Activated CD8-positive, alpha-beta T cell treated with anti-CD3 and anti-CD28 coated beads for 36 hours (primary cell): Measurements from ENCODE around the gene TMEM14B. TPM values are rescaled to one million over a fixed set of nuclear protein-coding genes. Genes with fewer than 3 reads are reported as not detected.

Experiments used
- total RNA-seq, 2 experiments: library from RNA; stranded (reverse); gene quantifications; one replicate each; pipeline ENCODE4 v1.2.3, GENCODE V29; 2021

Gene TMEM14B
- total RNA-seq, 2 experiments from 2014 or later: 92.1 to 94.2 TPM

Other genes with a start within 250 kb of the TMEM14B start
- 1 to 10 TPM; 2.3 to 2.7 TPM for gene GCNT2, start 226.5 kb upstream of the TMEM14B start, total RNA-seq
- 1 to 10 TPM; 2.6 to 3.3 TPM for gene C6orf52, start 53.2 kb upstream of the TMEM14B start, total RNA-seq
- gene PAK1IP1, start 52.8 kb upstream of the TMEM14B start, total RNA-seq: 10 to 100 TPM; 34.2 to 35.5 TPM
- gene TMEM14C, start 24.7 kb upstream of the TMEM14B start, total RNA-seq: 10 to 100 TPM; 60.1 to 62.0 TPM
- under 1 TPM; 0.27 to 0.32 TPM for gene MAK, start 90.7 kb downstream of the TMEM14B start, total RNA-seq
- gene GCM2, start 134.2 kb downstream of the TMEM14B start, total RNA-seq: not detected
- under 1 TPM in 1 of 2 experiments, not detected in 1; 0.32 TPM for gene SYCP2L, start 139.2 kb downstream of the TMEM14B start, total RNA-seq